ENCODE measurements around the gene TET1.

GRCh38 chr10:68597407-68597806, 37.3 kb downstream of the TET1 start:
- TF ChIP-seq MYC (IDR thresholded peaks at IDR 0.05; ENCODE audit: low read depth, low read length): no peak
- TF ChIP-seq, protein P1, sequence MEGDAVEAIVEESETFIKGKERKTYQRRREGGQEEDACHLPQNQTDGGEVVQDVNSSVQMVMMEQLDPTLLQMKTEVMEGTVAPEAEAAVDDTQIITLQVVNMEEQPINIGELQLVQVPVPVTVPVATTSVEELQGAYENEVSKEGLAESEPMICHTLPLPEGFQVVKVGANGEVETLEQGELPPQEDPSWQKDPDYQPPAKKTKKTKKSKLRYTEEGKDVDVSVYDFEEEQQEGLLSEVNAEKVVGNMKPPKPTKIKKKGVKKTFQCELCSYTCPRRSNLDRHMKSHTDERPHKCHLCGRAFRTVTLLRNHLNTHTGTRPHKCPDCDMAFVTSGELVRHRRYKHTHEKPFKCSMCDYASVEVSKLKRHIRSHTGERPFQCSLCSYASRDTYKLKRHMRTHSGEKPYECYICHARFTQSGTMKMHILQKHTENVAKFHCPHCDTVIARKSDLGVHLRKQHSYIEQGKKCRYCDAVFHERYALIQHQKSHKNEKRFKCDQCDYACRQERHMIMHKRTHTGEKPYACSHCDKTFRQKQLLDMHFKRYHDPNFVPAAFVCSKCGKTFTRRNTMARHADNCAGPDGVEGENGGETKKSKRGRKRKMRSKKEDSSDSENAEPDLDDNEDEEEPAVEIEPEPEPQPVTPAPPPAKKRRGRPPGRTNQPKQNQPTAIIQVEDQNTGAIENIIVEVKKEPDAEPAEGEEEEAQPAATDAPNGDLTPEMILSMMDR (IDR thresholded peaks at IDR 0.05; ENCODE audit: low read depth, low read length): no peak
- no peak for TF ChIP-seq POLR2A (IDR thresholded peaks at IDR 0.05; ENCODE audit: extremely low read depth, insufficient read length)
- TF ChIP-seq, protein P2, sequence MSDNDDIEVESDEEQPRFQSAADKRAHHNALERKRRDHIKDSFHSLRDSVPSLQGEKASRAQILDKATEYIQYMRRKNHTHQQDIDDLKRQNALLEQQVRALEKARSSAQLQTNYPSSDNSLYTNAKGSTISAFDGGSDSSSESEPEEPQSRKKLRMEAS (IDR thresholded peaks at IDR 0.05; ENCODE audit: low read depth, low read length): no peak

Measured in NB4 (cell line).